Testis (tissue), 5 donors: ENCODE results near the gene DLG5. TPM values are rescaled to one million over a fixed set of nuclear protein-coding genes. Genes with fewer than 3 reads are reported as not detected.
A peak's percentile ranks its signal among the peaks of the same experiment; 100 is the strongest.

Source experiments
- DNase-seq: peaks from one replicate; pipeline ENCODE4 v3.0.0-alpha.2; 2019
- H3K27ac ChIP-seq, 2 donors: fragments of 200-600 bp; sonication (generic); one replicate each; pipeline ENCODE4 v1.5.1; 2019
- H3K27me3 ChIP-seq: fragments of 200-600 bp; sonication (generic); one replicate; pipeline ENCODE4 v1.5.1; 2019
- H3K36me3 ChIP-seq: fragments of 200-600 bp; sonication (generic); one replicate; pipeline ENCODE4 v1.5.1; 2017; ENCODE audit warnings: low read depth; ENCODE audit errors: missing control alignments
- H3K4me1 ChIP-seq: fragments of 200-600 bp; sonication (generic); one replicate; pipeline ENCODE4 v1.5.1; 2019
- H3K4me3 ChIP-seq, 2 donors: fragments of 200-600 bp; sonication (generic); one replicate each; pipeline ENCODE4 v1.5.1; 2017 to 2019
- H3K9me3 ChIP-seq: fragments of 200-600 bp; sonication (generic); one replicate; pipeline ENCODE4 v1.5.1; 2017
- POLR2A ChIP-seq: fragments of 450-650 bp; IDR thresholded peaks from one replicate; pipeline ENCODE4 v1.6.1; 2017; ENCODE audit warnings: antibody characterized with exemption, mild to moderate bottlenecking, moderate library complexity
- WGBS, 2 donors: methylation state at CpG; one replicate each; pipeline ENCODE4 v1.1.5; 2018; 5-methylcytosine and 5-hydroxymethylcytosine counted together
- intact Hi-C: fragments of 100-400 bp; cut with DNase I; formaldehyde crosslinking; loops from one replicate; pipeline ENCODE4 v1.15.1; 2023; ENCODE audit warnings: low total_unique reads
- long read RNA-seq, 2 donors: transcript quantifications; one replicate each; lab custom pipeline, GENCODE V29; 2026
- polyA plus RNA-seq: library from polyadenylated mRNA; stranded (reverse); fragments of 350-450 nt; fragmentation: Illumina TruSeq; extraction: RNeasy Lipid Tissue Mini Kit (QIAGEN cat#74804); gene quantifications from one replicate; pipeline ENCODE4 v1.2.3, GENCODE V29; 2014; ENCODE audit warnings: low read depth, low replicate concordance; ENCODE audit not compliant: insufficient read depth
- total RNA-seq, 2 donors: library from RNA; depleted of rRNA; stranded (reverse); fragments of >200 nt; gene quantifications; one replicate each; pipeline ENCODE4 v1.2.3, GENCODE V29; 2016
- TF ChIP-seq, protein P1 (sequence below), 3 experiments: fragments of 450-650 bp in 2 of 3; fragments of 200-600 bp in 1 of 3; sonication (generic) in 1 of 3; IDR thresholded peaks; one replicate each; pipeline ENCODE4 v1.5.1; 2016 to 2019; ENCODE audit warnings: antibody characterized with exemption in 3 of 3, mild to moderate bottlenecking in 2 of 3, moderate library complexity in 1 of 3

DLG5 gene
- total RNA-seq (10 to 100 TPM; 50.1 to 54.8 TPM), polyA plus RNA-seq (26.9 TPM)
- long read RNA-seq, donor 1, partial matches to known transcripts: 20 of 21 reads
- long read RNA-seq, donor 1, other reads (novel, unspliced or antisense): 0 of 21 reads
- long read RNA-seq, donor 2, partial matches to known transcripts: 42 of 43 reads
- long read RNA-seq, donor 2, other reads (novel, unspliced or antisense): 0 of 43 reads

DNA sequence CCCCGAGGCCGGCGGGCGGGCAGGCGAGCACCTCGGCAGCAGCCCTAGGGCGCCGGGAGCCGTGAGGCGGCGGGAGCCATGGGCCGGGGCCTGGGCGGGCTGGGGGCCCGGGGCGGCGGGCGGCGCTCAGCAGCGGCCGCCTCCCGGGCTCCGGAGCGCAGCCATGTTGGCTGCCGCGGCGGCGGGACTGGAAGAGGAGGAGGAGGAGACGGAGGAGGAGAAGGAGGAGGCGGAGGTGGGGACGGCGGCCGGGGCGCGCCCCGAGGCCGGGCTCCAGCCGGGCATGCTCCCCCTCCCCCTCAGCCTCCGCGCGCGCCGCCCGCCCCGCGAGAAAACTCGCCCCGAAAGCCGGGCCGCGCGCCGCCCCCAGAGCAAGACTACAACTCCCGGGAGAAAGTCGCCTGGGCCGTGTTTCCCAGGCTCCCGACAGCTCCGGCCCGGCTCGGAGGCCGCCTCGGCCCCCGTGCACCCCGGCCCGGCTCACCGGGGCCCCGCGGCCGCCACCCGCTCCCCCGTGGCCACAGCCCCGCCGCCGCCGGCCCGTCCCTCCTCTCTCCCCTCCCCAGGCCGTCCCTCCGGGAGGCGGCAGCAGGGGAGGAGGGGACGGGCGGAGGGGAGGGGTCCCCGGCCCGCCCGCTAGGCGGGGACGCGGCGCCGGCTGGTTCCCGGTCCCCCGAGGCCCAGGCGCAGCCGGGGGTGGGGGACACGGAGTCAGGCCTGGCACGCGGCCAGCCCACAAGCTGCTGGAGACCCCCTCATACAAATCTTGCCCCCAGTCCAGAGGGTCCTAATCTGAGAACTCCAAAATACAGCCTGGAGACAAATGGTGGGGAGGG, at the start of gene DLG5:
DLG5 (minus strand) TSS at position 190 of the 836 bp plus-strand sequence. CDS start 235 bp downstream, outside the sequence.
- no peaks in the 10 kb centered on the region for H3K9me3 ChIP-seq
- intact Hi-C loops: no loop called here
- DNase-seq: peak; percentile 73
- peak within 1 kb of the TSS; percentile 81 to 87 for H3K4me3 ChIP-seq
- WGBS, 2 donors: 0% methylated on average over 38 of the region's 95 CpGs; no CpG with 5 or more reads in 1 of the 2 donors
- TF ChIP-seq POLR2A: no peak
- TF ChIP-seq, protein P1, sequence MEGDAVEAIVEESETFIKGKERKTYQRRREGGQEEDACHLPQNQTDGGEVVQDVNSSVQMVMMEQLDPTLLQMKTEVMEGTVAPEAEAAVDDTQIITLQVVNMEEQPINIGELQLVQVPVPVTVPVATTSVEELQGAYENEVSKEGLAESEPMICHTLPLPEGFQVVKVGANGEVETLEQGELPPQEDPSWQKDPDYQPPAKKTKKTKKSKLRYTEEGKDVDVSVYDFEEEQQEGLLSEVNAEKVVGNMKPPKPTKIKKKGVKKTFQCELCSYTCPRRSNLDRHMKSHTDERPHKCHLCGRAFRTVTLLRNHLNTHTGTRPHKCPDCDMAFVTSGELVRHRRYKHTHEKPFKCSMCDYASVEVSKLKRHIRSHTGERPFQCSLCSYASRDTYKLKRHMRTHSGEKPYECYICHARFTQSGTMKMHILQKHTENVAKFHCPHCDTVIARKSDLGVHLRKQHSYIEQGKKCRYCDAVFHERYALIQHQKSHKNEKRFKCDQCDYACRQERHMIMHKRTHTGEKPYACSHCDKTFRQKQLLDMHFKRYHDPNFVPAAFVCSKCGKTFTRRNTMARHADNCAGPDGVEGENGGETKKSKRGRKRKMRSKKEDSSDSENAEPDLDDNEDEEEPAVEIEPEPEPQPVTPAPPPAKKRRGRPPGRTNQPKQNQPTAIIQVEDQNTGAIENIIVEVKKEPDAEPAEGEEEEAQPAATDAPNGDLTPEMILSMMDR (IDR thresholded peaks at IDR 0.05): peak in 2 of 3 experiments; percentile 4 to 13
- peak within 1 kb of the TSS; percentile 82 to 83 for H3K27ac ChIP-seq
- no peaks in the 10 kb centered on the region for H3K36me3 ChIP-seq
- peaks cover 17% of the 10 kb centered on the region for H3K4me1 ChIP-seq
- no peaks in the 10 kb centered on the region for H3K27me3 ChIP-seq

- Histone ChIP-seq H3K36me3 (no peaks in the 10 kb centered on the region), H3K27me3 (no peaks in the 10 kb centered on the region), H3K4me3 (no peak overlapping the region), H3K27ac (no peak overlapping the region), H3K9me3 (no peaks in the 10 kb centered on the region), H3K4me1 (peaks cover 14% of the 10 kb centered on the region)
- no peak for DNase-seq
- intact Hi-C loops: no loop called here
- no peak for TF ChIP-seq POLR2A
- TF ChIP-seq, protein P1 (IDR thresholded peaks at IDR 0.05): no peak
- WGBS, 2 donors: 88% methylated on average over 8 to 9 of the region's 9 CpGs
Observed at GRCh38 chr10:77975086-77975666, 48.6 kb upstream of the DLG5 start.

GRCh38 chr10:77974396-77975074, 48.0 kb upstream of the DLG5 start:
- intact Hi-C loops: no loop called here
- peak; percentile 55 for DNase-seq

DNA sequence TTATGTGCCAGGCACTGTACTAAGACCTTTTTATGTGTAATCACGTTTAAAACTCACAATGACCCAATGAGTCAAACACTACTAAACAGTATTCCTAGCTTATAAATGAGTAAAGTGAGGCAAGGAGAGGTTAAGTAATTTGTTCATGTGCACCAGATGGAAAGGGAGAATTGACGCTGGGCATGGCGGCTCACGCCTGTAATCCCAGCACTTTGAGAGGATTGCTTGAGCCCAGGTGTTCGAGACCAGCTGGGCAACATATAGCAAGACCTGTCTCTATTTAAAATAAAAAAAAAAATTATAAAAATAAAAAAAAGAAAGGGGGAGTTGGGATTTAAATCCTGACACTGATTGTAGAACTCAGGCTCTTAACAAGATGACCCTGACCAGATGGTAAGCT, 46.7 kb upstream of the DLG5 start:
- intact Hi-C loops: no loop called here
- no peak for DNase-seq
- WGBS, 2 donors: 90 to 91% methylated on average over 5 of the region's 5 CpGs
- H3K27me3 ChIP-seq: no peaks in the 10 kb centered on the region
- peaks cover 20% of the 10 kb centered on the region for H3K4me1 ChIP-seq
- TF ChIP-seq POLR2A: no peak
- H3K4me3 ChIP-seq: no peak overlapping the region
- no peaks in the 10 kb centered on the region for H3K36me3 ChIP-seq
- H3K27ac ChIP-seq: no peak overlapping the region
- no peaks in the 10 kb centered on the region for H3K9me3 ChIP-seq

More at GRCh38 chr10:77974396-77975074, 48.0 kb upstream of the DLG5 start:
- no peaks in the 10 kb centered on the region for H3K27me3 ChIP-seq
- no peak for TF ChIP-seq POLR2A
- TF ChIP-seq, protein P1 (IDR thresholded peaks at IDR 0.05): peak in 1 of 3 experiments; percentile 7
- H3K36me3 ChIP-seq: no peaks in the 10 kb centered on the region
- peaks cover 14% of the 10 kb centered on the region for H3K4me1 ChIP-seq
- 79 to 85% methylated on average over 8 of the region's 8 CpGs for WGBS, 2 donors
- H3K4me3 ChIP-seq: no peak overlapping the region
- H3K27ac ChIP-seq: no peak overlapping the region
- H3K9me3 ChIP-seq: no peaks in the 10 kb centered on the region

DNA sequence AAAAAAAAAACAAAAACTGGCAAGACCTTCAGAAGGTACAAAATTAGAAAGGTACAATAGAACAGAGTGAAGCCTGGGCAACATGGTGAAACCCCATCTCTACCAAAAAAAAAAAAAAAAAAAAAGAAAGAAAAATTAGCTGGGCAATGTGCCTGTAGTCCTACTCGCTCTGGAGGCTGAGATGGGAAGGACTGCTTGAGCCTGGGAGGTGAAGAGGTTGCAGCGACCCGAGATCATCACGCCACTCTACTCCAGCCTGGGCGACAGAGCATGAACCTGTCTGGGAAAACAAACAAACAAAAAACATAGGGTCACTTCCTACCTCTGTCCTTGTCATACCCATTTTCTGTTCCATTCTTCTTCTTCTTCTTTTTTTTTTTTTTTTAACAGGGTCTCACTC, 45.6 kb upstream of the DLG5 start:
- no peaks in the 10 kb centered on the region for H3K27me3 ChIP-seq
- 55 to 58% methylated on average over 5 of the region's 5 CpGs for WGBS, 2 donors
- no peak for TF ChIP-seq POLR2A
- TF ChIP-seq, protein P1 (IDR thresholded peaks at IDR 0.05): no peak
- no peaks in the 10 kb centered on the region for H3K9me3 ChIP-seq
- H3K36me3 ChIP-seq: no peaks in the 10 kb centered on the region
- peak overlapping the region in 1 of 2 donors; percentile 76 for H3K27ac ChIP-seq
- H3K4me3 ChIP-seq: no peak overlapping the region
- no peak for DNase-seq
- peaks cover 20% of the 10 kb centered on the region for H3K4me1 ChIP-seq
- intact Hi-C loops: no loop called here
